ENCODE measurements around the gene SCMH1. TPM values are rescaled to one million over a fixed set of nuclear protein-coding genes. Genes with fewer than 3 reads are reported as not detected.

The SCMH1 gene
- total and polyA plus RNA-seq, 2 donors (not counting 3 experiments of a cell fraction or from before 2014, with no cell fraction given): 39.9 to 40.7 TPM

- FAIRE-seq (no peak), DNase-seq (ENCODE audit: low read depth, low spot score) (no peak)
- Histone ChIP-seq H3K79me2 (ENCODE audit: control insufficient read depth, insufficient read depth, low read length) (no peaks in the 10 kb centered on the region), H3K36me3 (ENCODE audit: control insufficient read depth in 2 of 2, extremely low read depth in 1 of 2, insufficient read depth in 2 of 2, low read length in 2 of 2) (peaks cover 15 to 29% of the 10 kb centered on the region in 2 experiments), H3K9me3 (replicated peaks; ENCODE audit: control insufficient read depth, insufficient read depth, low read length) (no peaks in the 10 kb centered on the region), H3K4me3 (replicated peaks in 1 of 3; ENCODE audit: insufficient read depth in 1 of 3, low read depth in 1 of 3, low read length in 3 of 3) (no peak overlapping the region), H2AFZ (ENCODE audit: low read depth, low read length) (no peak overlapping the region), H3K9ac (replicated peaks; ENCODE audit: extremely low read depth, insufficient read depth, low read length) (no peak overlapping the region), H4K20me1 (replicated peaks; ENCODE audit: control insufficient read depth, extremely low read depth, insufficient read depth, low read length) (no peaks in the 10 kb centered on the region), H3K9me1 (replicated peaks; ENCODE audit: control insufficient read depth, extremely low read depth, insufficient read depth, low read length) (no peaks in the 10 kb centered on the region), H3K4me1 (ENCODE audit: control insufficient read depth, extremely low read depth, insufficient read depth, low read length) (peaks cover 28% of the 10 kb centered on the region), H3K4me2 (ENCODE audit: insufficient read depth, low read length) (no peak overlapping the region), H3K27me3 (ENCODE audit: control insufficient read depth in 2 of 2, insufficient read depth in 2 of 2, low read length in 2 of 2) (no peaks in the 10 kb centered on the region), H3K27ac (ENCODE audit: insufficient read depth, low read depth, low read length) (no peak overlapping the region)
- POLR2A ChIA-PET: no interaction called here
- BruUV-seq (replicated peaks): no TSS peak
- TF ChIP-seq, protein P1, sequence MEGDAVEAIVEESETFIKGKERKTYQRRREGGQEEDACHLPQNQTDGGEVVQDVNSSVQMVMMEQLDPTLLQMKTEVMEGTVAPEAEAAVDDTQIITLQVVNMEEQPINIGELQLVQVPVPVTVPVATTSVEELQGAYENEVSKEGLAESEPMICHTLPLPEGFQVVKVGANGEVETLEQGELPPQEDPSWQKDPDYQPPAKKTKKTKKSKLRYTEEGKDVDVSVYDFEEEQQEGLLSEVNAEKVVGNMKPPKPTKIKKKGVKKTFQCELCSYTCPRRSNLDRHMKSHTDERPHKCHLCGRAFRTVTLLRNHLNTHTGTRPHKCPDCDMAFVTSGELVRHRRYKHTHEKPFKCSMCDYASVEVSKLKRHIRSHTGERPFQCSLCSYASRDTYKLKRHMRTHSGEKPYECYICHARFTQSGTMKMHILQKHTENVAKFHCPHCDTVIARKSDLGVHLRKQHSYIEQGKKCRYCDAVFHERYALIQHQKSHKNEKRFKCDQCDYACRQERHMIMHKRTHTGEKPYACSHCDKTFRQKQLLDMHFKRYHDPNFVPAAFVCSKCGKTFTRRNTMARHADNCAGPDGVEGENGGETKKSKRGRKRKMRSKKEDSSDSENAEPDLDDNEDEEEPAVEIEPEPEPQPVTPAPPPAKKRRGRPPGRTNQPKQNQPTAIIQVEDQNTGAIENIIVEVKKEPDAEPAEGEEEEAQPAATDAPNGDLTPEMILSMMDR (IDR thresholded peaks at IDR 0.05; ENCODE audit: extremely low read depth in 1 of 2, insufficient read depth in 1 of 2, low read depth in 1 of 2, low read length in 2 of 2): no peak
- no peak for TF ChIP-seq POLR2AphosphoS5 (IDR thresholded peaks at IDR 0.05; ENCODE audit: insufficient read depth, low read depth, low read length)
- TF ChIP-seq, protein P2, sequence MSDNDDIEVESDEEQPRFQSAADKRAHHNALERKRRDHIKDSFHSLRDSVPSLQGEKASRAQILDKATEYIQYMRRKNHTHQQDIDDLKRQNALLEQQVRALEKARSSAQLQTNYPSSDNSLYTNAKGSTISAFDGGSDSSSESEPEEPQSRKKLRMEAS (IDR thresholded peaks at IDR 0.05; ENCODE audit: insufficient read depth, insufficient read length): no peak
- no peak for TF ChIP-seq JUN (IDR thresholded peaks at IDR 0.05; ENCODE audit: borderline replicate concordance, insufficient read depth, insufficient read length, low read depth)
- no peak for TF ChIP-seq MYC (IDR thresholded peaks at IDR 0.05; ENCODE audit: low read depth, low read length)
- no peak for TF ChIP-seq POLR2A (IDR thresholded peaks at IDR 0.05; ENCODE audit: low read depth, low read length)
- no peak for TF ChIP-seq EZH2 (IDR thresholded peaks at IDR 0.05; ENCODE audit: borderline replicate concordance, low read depth, low read length, severe bottlenecking)
- no peak for TF ChIP-seq FOS (IDR thresholded peaks at IDR 0.05; ENCODE audit: borderline replicate concordance, insufficient read depth, low read length)
- no peak for TF ChIP-seq GATA2 (IDR thresholded peaks at IDR 0.05; ENCODE audit: insufficient read depth, insufficient read length, low read depth, low read length)
- intact Hi-C loops (cut with micrococcal nuclease): no loop called here
- CTCF ChIA-PET: interaction anchor here (2.1 kb wide), 1 partner anchor 10 kb away, joined by 4 read pairs; no protein-coding TSS in a partner anchor
- dilution Hi-C loops (cut with MboI; ENCODE audit: extremely low pct_ligation_motif_present, low sequenced_read_pairs): no loop called here
Measured at GRCh38 chr1:41010345-41010744, 231.8 kb downstream of the SCMH1 start.

All from endothelial cell of umbilical vein (primary cell).